HEK293T (cell line): ENCODE results near the gene NME9.
"Not testable (repeated sequence)": the region's sequence is repeated elsewhere in the genome, so short reads cannot be mapped to it uniquely, and the experiment has no call there.

ENCODE experiments used
- ARNT ChIP-seq: fragments of 450-650 bp; IDR thresholded peaks from 2 replicates; pipeline ENCODE4 v1.6.1; 2017; ENCODE audit warnings: mild to moderate bottlenecking
- CTBP1 ChIP-seq: fragments of 450-650 bp; IDR thresholded peaks from 2 replicates; pipeline ENCODE4 v1.6.1; 2016; ENCODE audit warnings: borderline replicate concordance
- FOXA1 ChIP-seq: fragments of 450-650 bp; IDR thresholded peaks from 2 replicates; pipeline ENCODE4 v1.6.1; 2016; ENCODE audit warnings: mild to moderate bottlenecking
- FOXK2 ChIP-seq: fragments of 450-650 bp; IDR thresholded peaks from 2 replicates; pipeline ENCODE4 v1.6.1; 2016; ENCODE audit warnings: mild to moderate bottlenecking
- NFRKB ChIP-seq: fragments of 450-650 bp; IDR thresholded peaks from 2 replicates; pipeline ENCODE4 v1.6.1; 2016; ENCODE audit warnings: mild to moderate bottlenecking, moderate library complexity
- SP1 ChIP-seq: fragments of 450-650 bp; IDR thresholded peaks from 2 replicates; pipeline ENCODE4 v1.6.1; 2017
- SUZ12 ChIP-seq: fragments of 450-650 bp; IDR thresholded peaks from 2 replicates; pipeline ENCODE4 v1.6.1; 2016; ENCODE audit warnings: mild to moderate bottlenecking
- TARDBP ChIP-seq: fragments of 450-650 bp; IDR thresholded peaks from 2 replicates; pipeline ENCODE4 v1.6.1; 2016

GRCh38 chr3:138377212-138377611 lies 47.6 kb upstream of the NME9 start:
- TF ChIP-seq SP1, SUZ12, ARNT, CTBP1, NFRKB, FOXA1, FOXK2, TARDBP: not testable (repeated sequence)
